DMS79 (cell line): Measurements from ENCODE around the gene CC2D2A.
A peak's percentile ranks its signal among the peaks of the same experiment; 100 is the strongest.

ENCODE experiments used
- DNase-seq: peaks from one replicate; lab custom pipeline; 2025; lab: John Stamatoyannopoulos, UW

The CC2D2A gene

GRCh38 chr4:15466596-15466995, 3.1 kb upstream of the CC2D2A start:
- DNase-seq = no peak

GRCh38 chr4:15470128-15470475, 420 bp downstream of the CC2D2A start:
- no peak for DNase-seq

GRCh38 chr4:15476396-15476795, 6.7 kb downstream of the CC2D2A start:
- no peak for DNase-seq

GRCh38 chr4:15478724-15479088, 9.0 kb downstream of the CC2D2A start:
- no peak for DNase-seq

GRCh38 chr4:15479089-15479912, 9.6 kb downstream of the CC2D2A start:
- DNase-seq = peak; percentile 63

- no peak for DNase-seq
Observed at GRCh38 chr4:15479913-15480185, 10.2 kb downstream of the CC2D2A start.

GRCh38 chr4:15481961-15482745, 12.5 kb downstream of the CC2D2A start:
- no peak for DNase-seq

GRCh38 chr4:15482842-15483241, 13.2 kb downstream of the CC2D2A start:
- no peak for DNase-seq

- DNase-seq = no peak
Observed at GRCh38 chr4:15488136-15488535, 18.5 kb downstream of the CC2D2A start.

GRCh38 chr4:15488658-15489470, 19.2 kb downstream of the CC2D2A start:
- DNase-seq = no peak

GRCh38 chr4:15489551-15489950, 19.9 kb downstream of the CC2D2A start:
- no peak for DNase-seq

GRCh38 chr4:15493411-15493810, 23.7 kb downstream of the CC2D2A start:
- DNase-seq = no peak

GRCh38 chr4:15495621-15496020, 25.9 kb downstream of the CC2D2A start:
- no peak for DNase-seq

GRCh38 chr4:15498356-15498755, 28.7 kb downstream of the CC2D2A start:
- no peak for DNase-seq

GRCh38 chr4:15500701-15501100, 31.0 kb downstream of the CC2D2A start:
- DNase-seq = no peak

GRCh38 chr4:15501941-15502340, 32.3 kb downstream of the CC2D2A start:
- DNase-seq = no peak

GRCh38 chr4:15502384-15502783, 32.7 kb downstream of the CC2D2A start:
- DNase-seq = no peak

GRCh38 chr4:15504041-15504440, 34.4 kb downstream of the CC2D2A start:
- DNase-seq = no peak

GRCh38 chr4:15506464-15506863, 36.8 kb downstream of the CC2D2A start:
- no peak for DNase-seq

- no peak for DNase-seq
Observed at GRCh38 chr4:15507679-15508078, 38.0 kb downstream of the CC2D2A start.

- DNase-seq = no peak
Observed at GRCh38 chr4:15510961-15511360, 41.3 kb downstream of the CC2D2A start.

- no peak for DNase-seq
Observed at GRCh38 chr4:15513545-15513944, 43.9 kb downstream of the CC2D2A start.

GRCh38 chr4:15515106-15515505, 45.4 kb downstream of the CC2D2A start:
- DNase-seq = no peak
